K562 (cell line): Measurements from ENCODE around the gene GMPR. TPM values are rescaled to one million over a fixed set of nuclear protein-coding genes. Genes with fewer than 3 reads are reported as not detected.

ENCODE experiments used
- ATAC-seq: fragments of 200-7000 bp; cut with Tn5 transposase; 3 replicates; pipeline ENCODE4 v1.9.1; 2020; ENCODE audit warnings: moderate library complexity
- BruUV-seq: library from RNA; stranded (reverse); fragments of 400-500 nt; replicated peaks from 2 replicates; lab custom pipeline; 2021; lab: Mats Ljungman, UMichigan
- CTCF ChIA-PET: fragments of 300-600 bp; formaldehyde crosslinking; extraction: SDS; loops from one replicate; lab custom pipeline; 2021; ENCODE audit warnings: low intra/inter-chr PET ratio; lab: Yijun Ruan, JAX
- POLR2A ChIA-PET: fragments of 300-600, 350-650 bp; sonication (Branson Sonifier 250); formaldehyde crosslinking; extraction: SDS; loops from one replicate; lab custom pipeline; 2021; ENCODE audit warnings: antibody characterized with exemption, inconsistent platforms; lab: Yijun Ruan, JAX
- DNase-seq, 4 experiments: peaks; one replicate each; pipeline versions ENCODE4 v3.0.0 to v3.0.0-alpha.2; 2011 to 2018; ENCODE audit warnings: low spot score in 3 of 4, mixed read lengths in 3 of 4; ENCODE audit errors: extremely low read depth in 1 of 4
- FAIRE-seq: peaks from 2 replicates; lab custom pipeline; 2011; peaks lifted over from hg19 to GRCh38; lab: Jason Lieb, UNC
- H2AFZ ChIP-seq: 2 replicates; pipeline ENCODE4 v1.6.0; 2011; ENCODE audit warnings: low read depth, low read length, control low read depth, inconsistent platforms
- H3K27ac ChIP-seq: fragments of 200-600 bp; 3 replicates; pipeline ENCODE4 v1.8.0; 2011; ENCODE audit warnings: low read depth, mild to moderate bottlenecking, control low read depth, inconsistent platforms, low read length, moderate library complexity, mixed read lengths; ENCODE audit errors: extremely low read depth
- H3K27me3 ChIP-seq, 2 experiments: fragments of 300-600 bp in 1 of 2; 2 replicates in 1 of 2; 3 replicates in 1 of 2; pipeline versions ENCODE4 v1.6.0 to v1.8.0; 2011; ENCODE audit warnings: inconsistent platforms in 2 of 2, low read length in 2 of 2, mild to moderate bottlenecking in 1 of 2, mixed read lengths in 1 of 2, moderate library complexity in 1 of 2; ENCODE audit not compliant: control insufficient read depth in 2 of 2, insufficient read depth in 2 of 2
- H3K36me3 ChIP-seq: fragments of 300-600 bp; 3 replicates; pipeline ENCODE4 v1.8.0; 2011; ENCODE audit warnings: mild to moderate bottlenecking, low read length, inconsistent platforms; ENCODE audit not compliant: control insufficient read depth, insufficient read depth
- H3K4me1 ChIP-seq, 2 experiments: fragments of 200-600 bp in 1 of 2; replicated peaks in 1 of 2; 2 replicates in 1 of 2; 3 replicates in 1 of 2; pipeline versions ENCODE4 v1.5.1 to v1.8.0; 2011; ENCODE audit warnings: inconsistent platforms in 2 of 2, low read length in 2 of 2, mild to moderate bottlenecking in 1 of 2, mixed read lengths in 1 of 2, moderate library complexity in 1 of 2; ENCODE audit not compliant: control insufficient read depth in 2 of 2, insufficient read depth in 2 of 2
- H3K4me2 ChIP-seq: 2 replicates; pipeline ENCODE4 v1.6.1; 2011; ENCODE audit warnings: low read length, control low read depth, inconsistent platforms, mixed read lengths; ENCODE audit not compliant: insufficient read depth
- H3K4me3 ChIP-seq: fragments of 200-600 bp; sonication (generic), shearing (Covaris generic); 2 replicates; pipeline ENCODE4 v1.5.1; 2016; ENCODE audit warnings: control low read depth, inconsistent platforms
- H3K79me2 ChIP-seq: fragments of 200-600 bp; 3 replicates; pipeline ENCODE4 v1.8.0; 2011; ENCODE audit warnings: low read length, inconsistent platforms; ENCODE audit not compliant: control insufficient read depth, insufficient read depth
- H3K9ac ChIP-seq, 2 experiments: 2 replicates each; pipeline versions ENCODE4 v1.6.0 to v1.6.1; 2011; ENCODE audit warnings: low read depth in 2 of 2, low read length in 2 of 2, control low read depth in 1 of 2, inconsistent platforms in 1 of 2, mild to moderate bottlenecking in 1 of 2, mixed read lengths in 1 of 2; ENCODE audit not compliant: insufficient read depth in 1 of 2
- H3K9me1 ChIP-seq: one replicate; pipeline ENCODE4 v1.6.0; 2011; ENCODE audit warnings: inconsistent platforms, mild to moderate bottlenecking, low read length, moderate library complexity; ENCODE audit not compliant: control insufficient read depth, insufficient read depth
- H3K9me3 ChIP-seq: replicated peaks from 2 replicates; pipeline ENCODE4 v1.5.1; 2011; ENCODE audit warnings: low read depth, low read length, inconsistent platforms; ENCODE audit not compliant: control insufficient read depth, insufficient read depth
- H4K20me1 ChIP-seq: replicated peaks from 2 replicates; pipeline ENCODE4 v1.6.1; 2011; ENCODE audit warnings: low read length, inconsistent platforms, mixed read lengths; ENCODE audit not compliant: control insufficient read depth, insufficient read depth
- JUN ChIP-seq, 2 experiments: sonication (generic) in 1 of 2; formaldehyde crosslinking in 1 of 2; IDR thresholded peaks; 2 replicates each; pipeline versions ENCODE4 v1.6.1 to v1.8.0; 2012 to 2022; ENCODE audit warnings: borderline replicate concordance in 2 of 2, mild to moderate bottlenecking in 2 of 2, improper control_type of control experiment in 1 of 2, low read depth in 1 of 2, low read length in 1 of 2, missing genetic modification reagents in 1 of 2
- JUNB ChIP-seq: fragments of 450-650 bp; formaldehyde crosslinking; conservative IDR thresholded peaks from 2 replicates; pipeline ENCODE4 v1.4.0; 2020; ENCODE audit warnings: mild to moderate bottlenecking
- MAFK ChIP-seq: IDR thresholded peaks from 2 replicates; pipeline ENCODE4 v1.6.1; 2011; ENCODE audit warnings: low read length, improper control_type of control experiment
- OTX1 ChIP-seq: fragments of 450-650 bp; formaldehyde crosslinking; IDR thresholded peaks from 2 replicates; pipeline ENCODE4 v1.4.0; 2022; ENCODE audit warnings: mild to moderate bottlenecking
- POLR3G ChIP-seq: IDR thresholded peaks from 2 replicates; pipeline ENCODE4 v1.6.1; 2011; ENCODE audit not compliant: insufficient read length, insufficient replicate concordance; ENCODE audit errors: extremely low read depth
- SRF ChIP-seq, 2 experiments: fragments of 250-450, 450-650 bp in 1 of 2; sonication (Bioruptor Pico) in 1 of 2; sonication (generic) in 1 of 2; formaldehyde crosslinking; IDR thresholded peaks; 2 replicates each; pipeline versions ENCODE4 v1.5.0 to v1.5.1; 2020 to 2022; ENCODE audit warnings: mild to moderate bottlenecking in 1 of 2, missing genetic modification reagents in 1 of 2
- TAL1 ChIP-seq: fragments of 450-650 bp; IDR thresholded peaks from 2 replicates; pipeline ENCODE4 v1.6.1; 2016; ENCODE audit warnings: mild to moderate bottlenecking
- TARDBP ChIP-seq: fragments of 450-650 bp; IDR thresholded peaks from 2 replicates; pipeline ENCODE4 v1.6.1; 2016
- TEAD4 ChIP-seq, 2 experiments: sonication (generic) in 1 of 2; formaldehyde crosslinking in 1 of 2; IDR thresholded peaks; 2 replicates each; pipeline versions ENCODE4 v1.6.1 to v1.8.0; 2012 to 2022; ENCODE audit warnings: borderline replicate concordance in 1 of 2, inconsistent platforms in 1 of 2, low read length in 1 of 2, mild to moderate bottlenecking in 1 of 2, missing genetic modification reagents in 1 of 2
- ZNF12 ChIP-seq: sonication (generic); formaldehyde crosslinking; IDR thresholded peaks from 2 replicates; pipeline ENCODE4 v1.4.0; 2020; ENCODE audit warnings: mild to moderate bottlenecking, missing genetic modification reagents
- ZNF41 ChIP-seq: fragments of 250-450 bp; sonication (Bioruptor Pico); conservative IDR thresholded peaks from 2 replicates; pipeline ENCODE4 v1.4.0; 2020; ENCODE audit warnings: mild to moderate bottlenecking
- ZNF695 ChIP-seq: fragments of 450-650 bp; formaldehyde crosslinking; IDR thresholded peaks from 2 replicates; pipeline ENCODE4 v1.4.0; 2020; ENCODE audit warnings: mild to moderate bottlenecking, moderate library complexity
- WGBS: fragments of 100-300 bp; shearing (Covaris generic); methylation state at CpG from one replicate; pipeline ENCODE4 v1.1.6; 2016; ENCODE audit warnings: low coverage, mixed read lengths; ENCODE audit not compliant: insufficient coverage; ENCODE audit errors: missing lambda C conversion rate; 5-methylcytosine and 5-hydroxymethylcytosine counted together
- in situ Hi-C: fragments of 300-500 bp; cut with MboI; formaldehyde crosslinking; loops from 4 replicates; pipeline ENCODE4 v1.15.0; 2018; ENCODE audit warnings: inconsistent platforms, mixed read lengths
- intact Hi-C: fragments of 100-400 bp; cut with micrococcal nuclease; formaldehyde crosslinking; loops from 2 replicates; pipeline ENCODE4 v1.14.2; 2022
- polyA plus RNA-seq, 8 experiments: library from polyadenylated mRNA; depleted of rRNA in 4 of 8; stranded (reverse) in 5 of 8; unstranded in 3 of 8; fragments of >200 nt; fragmentation: Nextera tagmentation in 2 of 8; fragmentation: Illumina TruSeq in 1 of 8; extraction: Ambion mirVana in 2 of 8; extraction: Trizol in 1 of 8; gene quantifications; 2 replicates each; pipeline versions ENCODE4 v1.2.1 to v1.2.3, GENCODE V29; 2011 to 2014; ENCODE audit warnings: inconsistent platforms in 1 of 8, missing spikeins in 1 of 8
- total RNA-seq, 7 experiments: library from RNA; depleted of rRNA in 6 of 7; stranded (reverse); fragments of >200 nt in 6 of 7; fragmentation: Illumina TruSeq in 2 of 7; extraction: Trizol in 2 of 7; gene quantifications; 2 replicates each; pipeline versions ENCODE4 v1.2.1 to v1.2.3, GENCODE V29; 2011 to 2021; ENCODE audit warnings: low replicate concordance in 1 of 7
- TF ChIP-seq, protein P1 (sequence below): fragments of 150-350 bp; conservative IDR thresholded peaks from 2 replicates; pipeline ENCODE4 v1.6.1; 2014; ENCODE audit warnings: low read length
- TF ChIP-seq, protein P2 (sequence below): fragments of 250-450 bp; sonication (Bioruptor Pico); IDR thresholded peaks from 2 replicates; pipeline ENCODE4 v1.6.1; 2021; ENCODE audit warnings: mild to moderate bottlenecking
- TF ChIP-seq, protein P3 (sequence below): fragments of 450-650 bp; formaldehyde crosslinking; IDR thresholded peaks from 2 replicates; pipeline ENCODE4 v1.4.0; 2020; ENCODE audit warnings: mild to moderate bottlenecking, moderate library complexity

GMPR gene
- total and polyA plus RNA-seq, 9 of the 15 experiments (the other 6 are each of a cell fraction or from before 2014, with no cell fraction given): 34.6 to 83.7 (median 49.8) TPM

DNA sequence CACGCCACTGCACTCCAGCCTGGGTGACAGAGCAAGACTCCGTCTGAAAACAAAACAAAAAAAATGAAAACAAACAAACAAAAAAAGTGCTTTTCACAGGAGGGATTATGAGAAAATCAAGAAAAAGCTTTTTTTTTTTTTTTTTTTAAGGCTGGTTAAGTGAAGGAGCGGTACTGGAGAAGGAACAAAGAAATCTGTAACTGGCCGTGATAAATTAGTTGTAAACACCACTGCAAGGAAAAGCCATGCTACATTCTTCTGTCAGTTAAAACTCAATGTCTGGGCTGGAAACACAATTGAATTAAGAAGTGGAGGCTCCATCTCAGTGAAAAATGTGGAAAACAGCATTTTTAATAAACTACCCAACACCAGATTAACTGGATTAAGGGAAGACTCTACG is 6.3 kb upstream of the GMPR start:
- Histone ChIP-seq H3K4me2 (no peak overlapping the region), H4K20me1 (no peaks in the 10 kb centered on the region), H3K9me1 (no peaks in the 10 kb centered on the region), H3K9ac (no peak overlapping the region), H3K79me2 (no peaks in the 10 kb centered on the region), H2AFZ (no peak overlapping the region), H3K4me1 (peaks cover 20 to 58% of the 10 kb centered on the region in 2 experiments), H3K36me3 (no peaks in the 10 kb centered on the region), H3K9me3 (no peaks in the 10 kb centered on the region), H3K27ac (no peak overlapping the region), H3K4me3 (no peak overlapping the region), H3K27me3 (no peaks in the 10 kb centered on the region)
- POLR2A ChIA-PET: interaction anchor here (1.5 kb wide), 1 partner anchor 35 kb away, joined by 6 read pairs; no protein-coding TSS in a partner anchor
- CTCF ChIA-PET: no interaction called here
- WGBS: 89% methylated on average over 5 of the region's 5 CpGs
- TF ChIP-seq SRF (CRISPR knock-in tag; IDR thresholded peaks at IDR 0.05): no peak
- no peak for TF ChIP-seq JUN (IDR thresholded peaks at IDR 0.05; ENCODE audit: borderline replicate concordance, low read depth, low read length)
- TF ChIP-seq JUN (CRISPR knock-in tag; IDR thresholded peaks at IDR 0.05; ENCODE audit: borderline replicate concordance): no peak
- TF ChIP-seq, protein P1, sequence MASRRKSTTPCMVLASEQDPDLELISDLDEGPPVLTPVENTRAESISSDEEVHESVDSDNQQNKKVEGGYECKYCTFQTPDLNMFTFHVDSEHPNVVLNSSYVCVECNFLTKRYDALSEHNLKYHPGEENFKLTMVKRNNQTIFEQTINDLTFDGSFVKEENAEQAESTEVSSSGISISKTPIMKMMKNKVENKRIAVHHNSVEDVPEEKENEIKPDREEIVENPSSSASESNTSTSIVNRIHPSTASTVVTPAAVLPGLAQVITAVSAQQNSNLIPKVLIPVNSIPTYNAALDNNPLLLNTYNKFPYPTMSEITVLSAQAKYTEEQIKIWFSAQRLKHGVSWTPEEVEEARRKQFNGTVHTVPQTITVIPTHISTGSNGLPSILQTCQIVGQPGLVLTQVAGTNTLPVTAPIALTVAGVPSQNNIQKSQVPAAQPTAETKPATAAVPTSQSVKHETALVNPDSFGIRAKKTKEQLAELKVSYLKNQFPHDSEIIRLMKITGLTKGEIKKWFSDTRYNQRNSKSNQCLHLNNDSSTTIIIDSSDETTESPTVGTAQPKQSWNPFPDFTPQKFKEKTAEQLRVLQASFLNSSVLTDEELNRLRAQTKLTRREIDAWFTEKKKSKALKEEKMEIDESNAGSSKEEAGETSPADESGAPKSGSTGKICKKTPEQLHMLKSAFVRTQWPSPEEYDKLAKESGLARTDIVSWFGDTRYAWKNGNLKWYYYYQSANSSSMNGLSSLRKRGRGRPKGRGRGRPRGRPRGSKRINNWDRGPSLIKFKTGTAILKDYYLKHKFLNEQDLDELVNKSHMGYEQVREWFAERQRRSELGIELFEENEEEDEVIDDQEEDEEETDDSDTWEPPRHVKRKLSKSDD: no peak
- no peak for TF ChIP-seq ZNF695 (CRISPR knock-in tag)
- TF ChIP-seq ZNF41 (CRISPR knock-in tag): no peak
- no peak for TF ChIP-seq MAFK
- no peak for TF ChIP-seq TEAD4 (IDR thresholded peaks at IDR 0.05; ENCODE audit: low read length)
- no peak for TF ChIP-seq TEAD4 (CRISPR knock-in tag; IDR thresholded peaks at IDR 0.05; ENCODE audit: borderline replicate concordance)
- no peak for TF ChIP-seq JUNB (CRISPR knock-in tag)
- TF ChIP-seq POLR3G: no peak
- no peak for TF ChIP-seq ZNF12 (CRISPR knock-in tag)
- TF ChIP-seq, protein P2, sequence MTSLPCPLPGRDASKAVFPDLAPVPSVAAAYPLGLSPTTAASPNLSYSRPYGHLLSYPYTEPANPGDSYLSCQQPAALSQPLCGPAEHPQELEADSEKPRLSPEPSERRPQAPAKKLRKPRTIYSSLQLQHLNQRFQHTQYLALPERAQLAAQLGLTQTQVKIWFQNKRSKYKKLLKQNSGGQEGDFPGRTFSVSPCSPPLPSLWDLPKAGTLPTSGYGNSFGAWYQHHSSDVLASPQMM (CRISPR knock-in tag): no peak
- no peak for TF ChIP-seq OTX1 (CRISPR knock-in tag)
- TF ChIP-seq TAL1: no peak
- TF ChIP-seq, protein P3, sequence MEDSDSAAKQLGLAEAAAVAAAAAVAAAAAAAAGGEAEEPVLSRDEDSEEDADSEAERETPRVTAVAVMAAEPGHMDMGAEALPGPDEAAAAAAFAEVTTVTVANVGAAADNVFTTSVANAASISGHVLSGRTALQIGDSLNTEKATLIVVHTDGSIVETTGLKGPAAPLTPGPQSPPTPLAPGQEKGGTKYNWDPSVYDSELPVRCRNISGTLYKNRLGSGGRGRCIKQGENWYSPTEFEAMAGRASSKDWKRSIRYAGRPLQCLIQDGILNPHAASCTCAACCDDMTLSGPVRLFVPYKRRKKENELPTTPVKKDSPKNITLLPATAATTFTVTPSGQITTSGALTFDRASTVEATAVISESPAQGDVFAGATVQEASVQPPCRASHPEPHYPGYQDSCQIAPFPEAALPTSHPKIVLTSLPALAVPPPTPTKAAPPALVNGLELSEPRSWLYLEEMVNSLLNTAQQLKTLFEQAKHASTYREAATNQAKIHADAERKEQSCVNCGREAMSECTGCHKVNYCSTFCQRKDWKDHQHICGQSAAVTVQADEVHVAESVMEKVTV (CRISPR knock-in tag): no peak
- TF ChIP-seq TARDBP: no peak
- DNase-seq (no peak), ATAC-seq (no peak), FAIRE-seq (no peak)
- in situ Hi-C loops: no loop called here
- no TSS peak for BruUV-seq
- intact Hi-C loops: no loop called here
